Osteoblast (primary cell): ENCODE data around the gene MYADML2. TPM values are rescaled to one million over a fixed set of nuclear protein-coding genes. Genes with fewer than 3 reads are reported as not detected.

Source experiments
- DNase-seq: peaks from one replicate; pipeline ENCODE4 v3.0.0; 2011; ENCODE audit warnings: low spot score, mixed read lengths; ENCODE audit not compliant: insufficient read length; ENCODE audit errors: missing footprints
- H2AFZ ChIP-seq: 2 replicates; pipeline ENCODE4 v1.6.0; 2011; ENCODE audit warnings: mild to moderate bottlenecking, low read length
- H3K27ac ChIP-seq: 2 replicates; pipeline ENCODE4 v1.5.1; 2011; ENCODE audit warnings: mild to moderate bottlenecking, low read depth, low read length, moderate library complexity
- H3K27me3 ChIP-seq: 2 replicates; pipeline ENCODE4 v1.6.0; 2012; ENCODE audit warnings: mild to moderate bottlenecking, control low read depth, inconsistent platforms, low read length, moderate library complexity; ENCODE audit not compliant: insufficient read depth
- H3K36me3 ChIP-seq: 2 replicates; pipeline ENCODE4 v1.5.1; 2011; ENCODE audit warnings: mild to moderate bottlenecking, low read length, control low read depth, moderate library complexity; ENCODE audit not compliant: insufficient read depth
- H3K4me1 ChIP-seq: 2 replicates; pipeline ENCODE4 v1.5.1; 2011; ENCODE audit warnings: mild to moderate bottlenecking, low read length, control low read depth, moderate library complexity; ENCODE audit not compliant: insufficient read depth
- H3K4me2 ChIP-seq: 2 replicates; pipeline ENCODE4 v1.6.0; 2011; ENCODE audit warnings: mild to moderate bottlenecking, low read length; ENCODE audit not compliant: insufficient read depth
- H3K4me3 ChIP-seq: fragments of 200-600 bp; sonication (generic); 3 replicates; pipeline ENCODE4 v1.5.1; 2012; ENCODE audit warnings: mild to moderate bottlenecking, low read length, inconsistent platforms; ENCODE audit not compliant: insufficient read depth
- H3K79me2 ChIP-seq: 2 replicates; pipeline ENCODE4 v1.6.0; 2012; ENCODE audit warnings: mild to moderate bottlenecking, low read length, control low read depth, inconsistent platforms; ENCODE audit not compliant: insufficient read depth
- H3K9me3 ChIP-seq: 2 replicates; pipeline ENCODE4 v1.5.1; 2011; ENCODE audit warnings: low read depth, low read length, control low read depth
- H4K20me1 ChIP-seq: 2 replicates; pipeline ENCODE4 v1.6.0; 2012; ENCODE audit warnings: mild to moderate bottlenecking, low read length, control low read depth; ENCODE audit not compliant: insufficient read depth
- CTCF ChIP-seq: IDR thresholded peaks from 2 replicates; pipeline ENCODE4 v1.5.1; 2011; ENCODE audit warnings: mild to moderate bottlenecking, low read depth, low read length, moderate library complexity; ENCODE audit errors: extremely low read depth
- total RNA-seq: library from RNA; depleted of rRNA; stranded (reverse); fragments of >200 nt; gene quantifications from 2 replicates; pipeline ENCODE4 v1.2.3, GENCODE V29; 2012

Gene MYADML2
- total RNA-seq, 1 donor: not detected

GRCh38 chr17:81931557-81932332, 15.3 kb downstream of the MYADML2 start:
- H3K4me2 ChIP-seq: no peak overlapping the region
- peaks cover 12% of the 10 kb centered on the region for H3K36me3 ChIP-seq
- no peak for TF ChIP-seq CTCF
- H3K27me3 ChIP-seq: no peaks in the 10 kb centered on the region
- H3K27ac ChIP-seq: no peak overlapping the region
- H2AFZ ChIP-seq: no peak overlapping the region
- DNase-seq: peak; percentile 85
- peaks cover 18% of the 10 kb centered on the region for H4K20me1 ChIP-seq
- no peak overlapping the region for H3K4me3 ChIP-seq
- peaks cover 10% of the 10 kb centered on the region for H3K4me1 ChIP-seq
- no peaks in the 10 kb centered on the region for H3K9me3 ChIP-seq
- peaks cover 9% of the 10 kb centered on the region for H3K79me2 ChIP-seq

GRCh38 chr17:81931189-81931556, 15.9 kb downstream of the MYADML2 start:
- no peak for TF ChIP-seq CTCF
- H3K27me3 ChIP-seq: no peaks in the 10 kb centered on the region
- H3K4me3 ChIP-seq: no peak overlapping the region
- H3K9me3 ChIP-seq: no peaks in the 10 kb centered on the region
- H3K36me3 ChIP-seq: peaks cover 12% of the 10 kb centered on the region
- H4K20me1 ChIP-seq: peaks cover 20% of the 10 kb centered on the region
- H3K27ac ChIP-seq: no peak overlapping the region
- no peak overlapping the region for H2AFZ ChIP-seq
- DNase-seq: no peak
- peaks cover 9% of the 10 kb centered on the region for H3K4me1 ChIP-seq
- no peak overlapping the region for H3K4me2 ChIP-seq
- H3K79me2 ChIP-seq: peaks cover 10% of the 10 kb centered on the region

GRCh38 chr17:81930142-81931125, 16.6 kb downstream of the MYADML2 start:
- H4K20me1 ChIP-seq: peaks cover 22% of the 10 kb centered on the region
- H3K4me3 ChIP-seq: no peak overlapping the region
- peak; percentile 87 for DNase-seq
- H3K27me3 ChIP-seq: no peaks in the 10 kb centered on the region
- no peaks in the 10 kb centered on the region for H3K9me3 ChIP-seq
- H3K4me2 ChIP-seq: no peak overlapping the region
- peaks cover 17% of the 10 kb centered on the region for H3K79me2 ChIP-seq
- H3K27ac ChIP-seq: no peak overlapping the region
- H3K4me1 ChIP-seq: peaks cover 14% of the 10 kb centered on the region
- no peak for TF ChIP-seq CTCF
- H3K36me3 ChIP-seq: peaks cover 12% of the 10 kb centered on the region
- no peak overlapping the region for H2AFZ ChIP-seq
